Endothelial cell of umbilical vein (primary cell): ENCODE results near the gene FAM151B. TPM values are rescaled to one million over a fixed set of nuclear protein-coding genes. Genes with fewer than 3 reads are reported as not detected.
"Not testable (repeated sequence)": the region's sequence is repeated elsewhere in the genome, so short reads cannot be mapped to it uniquely, and the experiment has no call there.

Experiments
- BruUV-seq: library from RNA; stranded (reverse); fragments of 400-500 nt; replicated peaks from 2 replicates; lab custom pipeline; 2021; lab: Mats Ljungman, UMichigan
- CTCF ChIA-PET: fragments of 300-600, 350-600 bp; sonication (Branson Sonifier 250); formaldehyde crosslinking; loops from one replicate; lab custom pipeline; 2021; ENCODE audit warnings: antibody characterized with exemption, inconsistent platforms; lab: Charles Lee
- POLR2A ChIA-PET: fragments of 300-600, 350-600 bp; sonication (Branson Sonifier 250); formaldehyde crosslinking; loops from one replicate; lab custom pipeline; 2021; ENCODE audit warnings: antibody characterized with exemption, inconsistent platforms; lab: Charles Lee
- DNase-seq: peaks from one replicate; pipeline ENCODE4 v3.0.0-alpha.2; 2011; ENCODE audit warnings: low read depth, low spot score
- FAIRE-seq: peaks from 2 replicates; lab custom pipeline; 2011; peaks lifted over from hg19 to GRCh38; lab: Jason Lieb, UNC
- H2AFZ ChIP-seq: 2 replicates; pipeline ENCODE4 v1.6.0; 2012; ENCODE audit warnings: low read depth, low read length, control low read depth, inconsistent platforms
- H3K27ac ChIP-seq: 2 replicates; pipeline ENCODE4 v1.5.1; 2011; ENCODE audit warnings: low read depth, mild to moderate bottlenecking, control low read depth, low read length, moderate library complexity; ENCODE audit not compliant: insufficient read depth
- H3K27me3 ChIP-seq, 2 experiments: 2 replicates each; pipeline versions ENCODE4 v1.6.0 to v1.6.1; 2011; ENCODE audit warnings: low read length in 2 of 2, mixed read lengths in 1 of 2; ENCODE audit not compliant: control insufficient read depth in 2 of 2, insufficient read depth in 2 of 2
- H3K36me3 ChIP-seq, 2 experiments: 2 replicates in 1 of 2; 3 replicates in 1 of 2; pipeline ENCODE4 v1.5.1; 2011; ENCODE audit warnings: low read length in 2 of 2, mild to moderate bottlenecking in 1 of 2, moderate library complexity in 1 of 2; ENCODE audit not compliant: control insufficient read depth in 2 of 2, insufficient read depth in 2 of 2; ENCODE audit errors: extremely low read depth in 1 of 2
- H3K4me1 ChIP-seq: 3 replicates; pipeline ENCODE4 v1.5.1; 2011; ENCODE audit warnings: mild to moderate bottlenecking, low read length; ENCODE audit not compliant: control insufficient read depth, insufficient read depth; ENCODE audit errors: extremely low read depth
- H3K4me2 ChIP-seq: 2 replicates; pipeline ENCODE4 v1.6.1; 2011; ENCODE audit warnings: low read length, control low read depth, mixed read lengths; ENCODE audit not compliant: insufficient read depth
- H3K4me3 ChIP-seq, 3 experiments: fragments of 200-600 bp in 1 of 3; sonication (generic), shearing (Covaris generic) in 1 of 3; replicated peaks in 1 of 3; 2 replicates each; pipeline ENCODE4 v1.5.1; 2011 to 2016; ENCODE audit warnings: control low read depth in 3 of 3, low read length in 3 of 3, mild to moderate bottlenecking in 2 of 3, inconsistent platforms in 1 of 3, low read depth in 1 of 3, moderate library complexity in 1 of 3; ENCODE audit not compliant: insufficient read depth in 1 of 3
- H3K79me2 ChIP-seq: 2 replicates; pipeline ENCODE4 v1.6.0; 2012; ENCODE audit warnings: low read length, inconsistent platforms; ENCODE audit not compliant: control insufficient read depth, insufficient read depth
- H3K9ac ChIP-seq: replicated peaks from 2 replicates; pipeline ENCODE3; 2011; ENCODE audit warnings: low read length, control low read depth; ENCODE audit not compliant: insufficient read depth; ENCODE audit errors: extremely low read depth
- H3K9me1 ChIP-seq: replicated peaks from 3 replicates; pipeline ENCODE4 v1.6.0; 2011; ENCODE audit warnings: mild to moderate bottlenecking, low read length; ENCODE audit not compliant: control insufficient read depth, insufficient read depth; ENCODE audit errors: extremely low read depth
- H3K9me3 ChIP-seq: replicated peaks from 2 replicates; pipeline ENCODE4 v1.5.1; 2012; ENCODE audit warnings: low read length, inconsistent platforms; ENCODE audit not compliant: control insufficient read depth, insufficient read depth
- H4K20me1 ChIP-seq: replicated peaks from 2 replicates; pipeline ENCODE3; 2011; ENCODE audit warnings: mild to moderate bottlenecking, low read length; ENCODE audit not compliant: control insufficient read depth, insufficient read depth; ENCODE audit errors: extremely low read depth
- EZH2 ChIP-seq: IDR thresholded peaks from 2 replicates; pipeline ENCODE4 v1.6.1; 2012; ENCODE audit warnings: borderline replicate concordance, low read depth, mild to moderate bottlenecking, moderate library complexity, low read length, inconsistent platforms; ENCODE audit not compliant: severe bottlenecking
- FOS ChIP-seq: IDR thresholded peaks from 2 replicates; pipeline ENCODE4 v1.6.1; 2011; ENCODE audit warnings: mild to moderate bottlenecking, low read length, moderate library complexity, borderline replicate concordance; ENCODE audit not compliant: insufficient read depth
- GATA2 ChIP-seq: IDR thresholded peaks from 2 replicates; pipeline ENCODE4 v1.7.0; 2011; ENCODE audit warnings: low read depth, mild to moderate bottlenecking, moderate library complexity, mixed read lengths, low read length; ENCODE audit not compliant: insufficient read length, insufficient read depth
- JUN ChIP-seq: IDR thresholded peaks from 2 replicates; pipeline ENCODE4 v1.6.1; 2011; ENCODE audit warnings: borderline replicate concordance, low read depth; ENCODE audit not compliant: insufficient read length, insufficient read depth
- MYC ChIP-seq: IDR thresholded peaks from one replicate; pipeline ENCODE4 v1.6.1; 2011; ENCODE audit warnings: mild to moderate bottlenecking, low read depth, low read length
- POLR2A ChIP-seq: IDR thresholded peaks from 2 replicates; pipeline ENCODE4 v1.6.1; 2012; ENCODE audit warnings: low read depth, mild to moderate bottlenecking, control low read depth, low read length
- POLR2AphosphoS5 ChIP-seq: IDR thresholded peaks from 2 replicates; pipeline ENCODE4 v1.6.1; 2012; ENCODE audit warnings: low read depth, mild to moderate bottlenecking, control low read depth, low read length, moderate library complexity; ENCODE audit not compliant: insufficient read depth
- dilution Hi-C: fragments of 300-500 bp; cut with MboI; formaldehyde crosslinking; loops from one replicate; pipeline ENCODE4 v1.15.0; 2019; ENCODE audit warnings: low sequenced_read_pairs; ENCODE audit not compliant: extremely low pct_ligation_motif_present
- intact Hi-C: fragments of 100-400 bp; cut with micrococcal nuclease; formaldehyde crosslinking; loops from one replicate; pipeline ENCODE4 v1.10.0; 2022
- polyA plus RNA-seq, 4 experiments: library from polyadenylated mRNA; depleted of rRNA in 3 of 4; stranded (reverse) in 3 of 4; unstranded in 1 of 4; fragments of >200 nt; gene quantifications; 2 replicates each; pipeline versions ENCODE4 v1.2.1 to v1.2.3, GENCODE V29; 2011 to 2012; ENCODE audit warnings: missing spikeins in 1 of 4
- total RNA-seq: library from RNA; stranded (reverse); gene quantifications from 2 replicates; pipeline ENCODE4 v1.2.3, GENCODE V29; 2021
- TF ChIP-seq, protein P1 (sequence below), 2 donors: IDR thresholded peaks; 1 replicate in 1 of 2; 2 replicates in 1 of 2; pipeline ENCODE4 v1.5.1; 2011; ENCODE audit warnings: low read length in 2 of 2, mild to moderate bottlenecking in 2 of 2, moderate library complexity in 2 of 2, control low read depth in 1 of 2, inconsistent platforms in 1 of 2, low read depth in 1 of 2; ENCODE audit not compliant: insufficient read depth in 1 of 2; ENCODE audit errors: extremely low read depth in 1 of 2
- TF ChIP-seq, protein P2 (sequence below): IDR thresholded peaks from 2 replicates; pipeline ENCODE4 v1.6.1; 2011; ENCODE audit not compliant: insufficient read depth, insufficient read length

FAM151B gene
- total and polyA plus RNA-seq, 2 donors (not counting 3 experiments of a cell fraction or from before 2014, with no cell fraction given), result 0.91 to 2.6 TPM

DNA sequence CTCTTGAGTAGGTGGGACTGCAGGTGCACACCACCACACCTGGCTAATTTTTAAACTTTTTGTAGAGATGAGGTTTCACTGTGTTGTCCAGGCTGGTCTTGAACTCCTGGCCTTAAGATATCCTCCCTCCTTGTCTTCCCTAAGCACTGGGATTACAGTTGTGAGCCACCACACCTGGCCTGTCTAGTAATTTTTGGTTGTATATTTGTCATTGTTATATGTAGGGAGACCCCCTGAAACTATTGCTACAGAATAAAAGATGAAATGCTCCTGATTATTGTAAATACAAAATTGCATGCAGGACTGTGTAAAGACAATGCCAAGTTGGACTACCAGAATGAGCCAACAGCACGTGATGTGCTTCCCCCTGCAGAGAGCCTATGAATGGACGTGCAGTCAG lies 17.3 kb upstream of the FAM151B start:
- intact Hi-C loops, result not testable (repeated sequence)
- CTCF ChIA-PET, result interaction anchor here (1.6 kb wide), 1 partner anchor 11 kb away, joined by 3 read pairs; no protein-coding TSS in a partner anchor

GRCh38 chr5:80474929-80475328 lies 13.0 kb upstream of the FAM151B start:
- Histone ChIP-seq H3K4me1 (no peaks in the 10 kb centered on the region), H3K4me3 (no peak overlapping the region), H3K9me1 (no peaks in the 10 kb centered on the region), H3K9ac (no peak overlapping the region), H3K4me2 (no peak overlapping the region), H3K9me3 (no peaks in the 10 kb centered on the region), H2AFZ (no peak overlapping the region), H3K27ac (no peak overlapping the region), H3K79me2 (no peaks in the 10 kb centered on the region), H3K36me3 (peaks cover 0 to 12% of the 10 kb centered on the region in 2 experiments), H3K27me3 (no peaks in the 10 kb centered on the region), H4K20me1 (peaks cover 2% of the 10 kb centered on the region)
- intact Hi-C loops, result no loop called here
- ChIA-PET POLR2A (no interaction called here), CTCF (no interaction called here)
- BruUV-seq, result no TSS peak
- dilution Hi-C loops, result no loop called here
- no peak for FAIRE-seq
- DNase-seq, result no peak
- TF ChIP-seq GATA2 (no peak), POLR2AphosphoS5 (no peak), JUN (no peak), MYC (no peak), EZH2 (no peak), FOS (no peak), POLR2A (no peak)
- TF ChIP-seq, protein P1, sequence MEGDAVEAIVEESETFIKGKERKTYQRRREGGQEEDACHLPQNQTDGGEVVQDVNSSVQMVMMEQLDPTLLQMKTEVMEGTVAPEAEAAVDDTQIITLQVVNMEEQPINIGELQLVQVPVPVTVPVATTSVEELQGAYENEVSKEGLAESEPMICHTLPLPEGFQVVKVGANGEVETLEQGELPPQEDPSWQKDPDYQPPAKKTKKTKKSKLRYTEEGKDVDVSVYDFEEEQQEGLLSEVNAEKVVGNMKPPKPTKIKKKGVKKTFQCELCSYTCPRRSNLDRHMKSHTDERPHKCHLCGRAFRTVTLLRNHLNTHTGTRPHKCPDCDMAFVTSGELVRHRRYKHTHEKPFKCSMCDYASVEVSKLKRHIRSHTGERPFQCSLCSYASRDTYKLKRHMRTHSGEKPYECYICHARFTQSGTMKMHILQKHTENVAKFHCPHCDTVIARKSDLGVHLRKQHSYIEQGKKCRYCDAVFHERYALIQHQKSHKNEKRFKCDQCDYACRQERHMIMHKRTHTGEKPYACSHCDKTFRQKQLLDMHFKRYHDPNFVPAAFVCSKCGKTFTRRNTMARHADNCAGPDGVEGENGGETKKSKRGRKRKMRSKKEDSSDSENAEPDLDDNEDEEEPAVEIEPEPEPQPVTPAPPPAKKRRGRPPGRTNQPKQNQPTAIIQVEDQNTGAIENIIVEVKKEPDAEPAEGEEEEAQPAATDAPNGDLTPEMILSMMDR (IDR thresholded peaks at IDR 0.05; ENCODE audit: extremely low read depth in 1 of 2, insufficient read depth in 1 of 2, low read depth in 1 of 2, low read length in 2 of 2), result no peak
- TF ChIP-seq, protein P2, sequence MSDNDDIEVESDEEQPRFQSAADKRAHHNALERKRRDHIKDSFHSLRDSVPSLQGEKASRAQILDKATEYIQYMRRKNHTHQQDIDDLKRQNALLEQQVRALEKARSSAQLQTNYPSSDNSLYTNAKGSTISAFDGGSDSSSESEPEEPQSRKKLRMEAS, result no peak

More for the DNA sequence above, 17.3 kb upstream of the FAM151B start:
- H3K4me2 ChIP-seq, H3K27me3 ChIP-seq, H4K20me1 ChIP-seq, H3K4me1 ChIP-seq, FAIRE-seq, H3K9ac ChIP-seq, BruUV-seq, H3K9me3 ChIP-seq, H3K79me2 ChIP-seq, H3K9me1 ChIP-seq, DNase-seq, dilution Hi-C loops, H3K27ac ChIP-seq, POLR2A ChIA-PET, H2AFZ ChIP-seq, H3K4me3 ChIP-seq: not testable (repeated sequence)
- H3K36me3 ChIP-seq, result peaks cover 0 to 14% of the 10 kb centered on the region in 2 experiments
